Cardiac fibroblast (primary cell): ENCODE results near the gene LSR.

ENCODE experiments used
- DNase-seq, 2 donors: peaks; one replicate each; pipeline versions ENCODE4 v3.0.0 to v3.0.0-alpha.2; 2010; ENCODE audit warnings: low read depth in 2 of 2
- H3K4me3 ChIP-seq, 2 donors: replicated peaks in 1 of 2; 1 replicate in 1 of 2; 2 replicates in 1 of 2; pipeline ENCODE4 v1.5.1; 2011; ENCODE audit warnings: low read depth in 2 of 2, low read length in 2 of 2, mild to moderate bottlenecking in 2 of 2, moderate library complexity in 1 of 2
- TF ChIP-seq, protein P1 (sequence below): IDR thresholded peaks from one replicate; pipeline ENCODE4 v1.5.1; 2011; ENCODE audit warnings: low read depth, mild to moderate bottlenecking, low read length, inconsistent platforms

Gene LSR

DNA sequence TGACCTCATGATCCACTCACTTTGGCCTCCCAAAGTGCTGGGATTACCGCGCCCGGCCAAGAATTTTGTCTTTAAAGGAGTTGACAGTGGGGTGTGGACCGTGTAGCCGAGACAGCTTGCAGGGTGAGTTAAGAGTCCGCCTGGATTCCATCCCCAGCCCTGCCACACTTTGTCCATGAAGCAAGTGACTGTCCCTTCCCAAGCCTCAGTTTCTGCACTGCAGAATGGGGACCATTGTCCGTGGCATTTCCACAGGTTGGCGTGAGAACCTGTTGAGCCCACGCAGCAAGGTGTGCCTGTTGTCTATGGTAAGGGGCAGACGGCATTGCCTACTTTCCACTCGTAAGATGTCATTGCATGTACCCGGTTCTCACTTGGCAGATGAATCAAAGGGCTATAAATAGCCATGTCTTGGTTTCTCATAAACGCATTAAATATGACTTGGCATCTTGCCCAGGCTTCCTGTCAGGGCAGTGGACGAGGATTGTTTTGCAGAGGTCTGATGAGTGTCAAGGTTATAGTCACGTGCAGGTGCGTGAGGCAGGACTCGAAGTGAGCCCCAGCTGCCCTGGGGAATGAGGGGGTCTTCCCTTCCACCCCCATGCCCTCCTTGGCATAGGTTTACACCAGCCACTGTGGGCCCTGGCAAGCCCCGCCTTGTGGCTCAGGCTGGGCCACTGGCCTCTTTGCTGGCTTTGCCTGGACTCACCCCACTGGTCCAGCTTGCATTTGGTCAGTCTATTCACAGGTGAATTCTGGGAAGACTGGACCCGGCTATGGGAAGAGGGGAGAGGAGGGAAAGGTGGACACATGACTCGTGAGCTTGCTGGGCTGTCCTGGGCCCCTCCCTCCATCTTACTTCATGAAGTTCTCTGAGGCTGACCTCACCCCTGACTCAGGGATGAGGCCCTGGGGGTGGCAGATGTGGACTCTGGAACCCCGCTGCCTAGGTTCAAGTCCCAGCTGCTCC lies 34.9 kb upstream of the LSR start:
- no peak overlapping the region for H3K4me3 ChIP-seq
- peak; percentile 92 to 94 for DNase-seq
- TF ChIP-seq, protein P1, sequence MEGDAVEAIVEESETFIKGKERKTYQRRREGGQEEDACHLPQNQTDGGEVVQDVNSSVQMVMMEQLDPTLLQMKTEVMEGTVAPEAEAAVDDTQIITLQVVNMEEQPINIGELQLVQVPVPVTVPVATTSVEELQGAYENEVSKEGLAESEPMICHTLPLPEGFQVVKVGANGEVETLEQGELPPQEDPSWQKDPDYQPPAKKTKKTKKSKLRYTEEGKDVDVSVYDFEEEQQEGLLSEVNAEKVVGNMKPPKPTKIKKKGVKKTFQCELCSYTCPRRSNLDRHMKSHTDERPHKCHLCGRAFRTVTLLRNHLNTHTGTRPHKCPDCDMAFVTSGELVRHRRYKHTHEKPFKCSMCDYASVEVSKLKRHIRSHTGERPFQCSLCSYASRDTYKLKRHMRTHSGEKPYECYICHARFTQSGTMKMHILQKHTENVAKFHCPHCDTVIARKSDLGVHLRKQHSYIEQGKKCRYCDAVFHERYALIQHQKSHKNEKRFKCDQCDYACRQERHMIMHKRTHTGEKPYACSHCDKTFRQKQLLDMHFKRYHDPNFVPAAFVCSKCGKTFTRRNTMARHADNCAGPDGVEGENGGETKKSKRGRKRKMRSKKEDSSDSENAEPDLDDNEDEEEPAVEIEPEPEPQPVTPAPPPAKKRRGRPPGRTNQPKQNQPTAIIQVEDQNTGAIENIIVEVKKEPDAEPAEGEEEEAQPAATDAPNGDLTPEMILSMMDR: no peak

DNA sequence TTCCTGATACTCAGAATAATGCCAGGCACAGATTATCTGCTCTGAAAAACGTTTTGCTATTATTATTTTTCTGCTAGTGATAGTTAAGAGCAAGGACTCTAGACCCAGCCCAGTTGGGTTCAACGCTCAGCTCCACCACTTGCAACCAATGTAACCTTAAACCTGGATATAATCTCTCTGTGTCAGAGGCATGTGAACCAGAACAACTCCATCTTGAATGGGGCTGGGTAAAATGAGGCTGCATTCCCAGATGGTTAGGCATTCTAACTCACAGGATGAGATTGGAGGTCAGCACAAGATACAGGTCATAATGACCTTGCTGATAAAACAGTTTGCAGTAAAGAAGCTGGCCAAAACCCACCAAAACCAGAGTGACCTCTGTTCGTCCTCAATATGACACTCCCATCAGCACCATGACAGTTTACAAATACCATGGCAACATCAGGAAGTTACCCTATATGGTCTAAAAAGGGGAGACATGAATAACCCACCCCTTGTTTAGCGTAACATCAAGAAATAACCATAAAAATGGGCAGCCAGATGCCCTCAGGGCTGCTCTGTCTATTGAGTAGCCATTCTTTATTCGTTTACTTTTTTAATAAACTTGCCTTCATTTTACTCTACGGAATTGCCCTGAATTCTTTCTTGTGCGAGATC lies 33.9 kb upstream of the LSR start:
- TF ChIP-seq, protein P1: no peak
- DNase-seq: no peak

GRCh38 chr19:35216016-35216832 lies 32.6 kb upstream of the LSR start:
- TF ChIP-seq, protein P1: no peak
- DNase-seq: peak in 1 of 2 donors; percentile 12

More for the DNA sequence above, 33.9 kb upstream of the LSR start:
- H3K4me3 ChIP-seq: no peak overlapping the region

GRCh38 chr19:35216833-35217648 lies 31.8 kb upstream of the LSR start:
- no peak for DNase-seq
- TF ChIP-seq, protein P1: no peak
- no peak overlapping the region for H3K4me3 ChIP-seq

More at GRCh38 chr19:35216016-35216832, 32.6 kb upstream of the LSR start:
- no peak overlapping the region for H3K4me3 ChIP-seq

- TF ChIP-seq, protein P1: no peak
- DNase-seq: no peak
- no peak overlapping the region for H3K4me3 ChIP-seq
Measured at GRCh38 chr19:35217649-35217990, 31.2 kb upstream of the LSR start.

DNA sequence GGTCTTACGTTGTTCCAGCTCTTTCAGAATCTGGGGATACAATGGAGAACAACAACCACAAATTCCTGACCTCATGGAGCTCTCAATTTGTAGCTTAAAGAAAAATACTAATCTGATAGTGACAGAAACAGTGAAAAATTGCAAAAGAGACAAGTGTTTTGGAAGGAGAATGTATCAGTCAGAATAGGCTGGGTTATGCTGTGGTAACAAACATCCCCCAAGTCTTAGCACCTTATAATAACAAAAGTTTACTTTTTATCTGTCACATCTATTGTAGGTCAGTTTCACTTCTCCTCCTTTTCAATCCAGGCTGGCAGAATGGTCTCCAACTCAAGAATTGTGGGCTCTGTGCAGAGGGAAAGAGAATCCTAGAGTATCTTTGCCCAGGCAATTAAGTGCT lies 29.8 kb upstream of the LSR start:
- TF ChIP-seq, protein P1: no peak
- no peak overlapping the region for H3K4me3 ChIP-seq
- DNase-seq: no peak
